COLO668 (cell line): Measurements from ENCODE around the gene TSPOAP1.

Source experiments
- DNase-seq: peaks from one replicate; lab custom pipeline; 2025; ENCODE audit not compliant: unreplicated experiment; lab: John Stamatoyannopoulos, UW

Gene TSPOAP1

DNA sequence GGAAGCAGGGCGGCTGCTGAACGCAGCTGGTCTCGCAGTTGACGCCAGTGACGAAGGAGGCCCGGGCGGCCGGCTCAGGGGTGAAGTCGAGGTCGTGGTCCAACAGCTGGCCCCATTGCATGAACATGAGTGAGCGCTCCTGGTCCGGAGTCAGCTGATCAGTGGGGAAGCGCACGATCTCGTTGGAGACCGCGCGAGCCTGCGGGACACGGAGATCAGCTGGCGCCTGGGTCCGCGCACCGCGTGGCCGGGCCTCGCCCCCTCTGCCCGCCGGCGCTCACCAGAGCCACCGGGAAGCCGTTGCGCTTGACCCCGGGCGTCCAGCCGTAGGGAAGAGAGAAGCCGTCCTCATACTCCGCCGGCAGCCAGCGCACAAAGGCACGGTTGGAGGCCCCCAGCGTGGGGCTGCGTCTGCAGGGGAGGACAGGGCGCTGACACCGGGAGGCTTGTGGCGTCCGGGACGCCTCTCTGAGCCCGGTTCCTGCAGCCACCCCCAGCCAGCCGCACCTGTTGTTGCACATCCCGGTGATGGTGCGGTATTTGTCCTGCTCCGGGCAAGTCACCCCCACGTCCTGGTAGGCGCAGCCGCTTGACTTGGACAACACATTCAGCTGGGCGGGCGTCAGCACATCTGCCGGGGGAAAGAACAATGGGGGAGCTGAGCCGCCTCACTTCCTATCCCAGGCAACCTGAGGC lies 49.4 kb downstream of the TSPOAP1 start:
- peak; percentile 26 for DNase-seq

DNA sequence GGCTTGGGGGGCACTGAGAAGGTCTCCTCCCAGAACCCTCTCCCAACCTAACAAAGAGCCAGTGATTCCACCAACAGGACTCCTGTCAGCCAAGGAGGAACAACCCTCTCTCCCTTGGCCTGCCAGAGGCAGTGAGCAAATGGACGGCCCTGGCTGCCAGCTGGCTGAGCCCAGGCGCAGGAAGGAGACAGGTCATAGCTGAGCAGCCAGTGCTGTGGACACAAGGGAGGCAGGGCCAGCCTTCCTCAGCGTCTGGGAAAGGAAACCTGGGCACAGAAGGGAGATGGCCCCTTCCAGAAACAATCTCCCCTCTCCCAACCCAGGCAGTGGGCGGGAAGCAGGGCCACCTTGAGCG lies 50.0 kb downstream of the TSPOAP1 start:
- DNase-seq: peak; percentile 26

DNA sequence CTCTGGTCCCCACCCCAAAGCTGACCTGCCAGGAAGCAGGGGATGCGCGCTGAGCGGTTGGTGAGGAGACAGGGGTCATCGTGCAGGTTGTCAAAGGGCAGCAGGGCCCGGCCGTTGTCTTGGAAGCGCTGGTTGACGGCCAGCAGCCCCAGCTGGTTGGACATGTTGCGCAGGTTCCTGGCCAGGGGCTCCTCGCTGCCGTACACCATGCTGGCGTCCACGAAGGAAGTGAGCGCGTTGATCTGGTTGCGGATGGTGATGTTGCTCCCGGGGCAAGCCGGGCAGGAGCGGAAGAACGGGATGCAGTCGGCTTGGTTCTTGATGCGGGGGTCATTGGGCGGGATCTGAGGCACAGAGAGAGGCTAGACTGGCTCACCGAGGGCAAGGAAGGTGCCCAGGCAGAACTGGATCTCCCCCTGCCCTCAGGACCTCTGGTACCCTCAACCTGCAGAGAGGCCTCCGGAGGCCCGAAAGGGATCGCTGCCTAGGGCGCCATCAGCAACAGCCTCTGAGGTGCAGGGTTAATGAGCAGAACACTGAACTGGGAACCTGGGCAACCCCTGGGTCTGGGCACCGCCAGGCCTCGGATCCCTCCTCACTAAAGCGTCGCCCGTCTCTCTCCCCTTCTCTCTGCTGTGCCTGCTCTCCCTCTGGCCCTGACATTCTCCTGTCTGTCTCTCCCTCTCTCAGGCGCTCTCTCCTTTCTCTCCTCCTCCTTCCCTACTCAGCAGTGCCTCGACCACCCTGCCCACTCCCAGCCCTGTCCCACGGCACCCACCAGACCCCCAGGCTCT lies 50.6 kb downstream of the TSPOAP1 start:
- DNase-seq: no peak

DNA sequence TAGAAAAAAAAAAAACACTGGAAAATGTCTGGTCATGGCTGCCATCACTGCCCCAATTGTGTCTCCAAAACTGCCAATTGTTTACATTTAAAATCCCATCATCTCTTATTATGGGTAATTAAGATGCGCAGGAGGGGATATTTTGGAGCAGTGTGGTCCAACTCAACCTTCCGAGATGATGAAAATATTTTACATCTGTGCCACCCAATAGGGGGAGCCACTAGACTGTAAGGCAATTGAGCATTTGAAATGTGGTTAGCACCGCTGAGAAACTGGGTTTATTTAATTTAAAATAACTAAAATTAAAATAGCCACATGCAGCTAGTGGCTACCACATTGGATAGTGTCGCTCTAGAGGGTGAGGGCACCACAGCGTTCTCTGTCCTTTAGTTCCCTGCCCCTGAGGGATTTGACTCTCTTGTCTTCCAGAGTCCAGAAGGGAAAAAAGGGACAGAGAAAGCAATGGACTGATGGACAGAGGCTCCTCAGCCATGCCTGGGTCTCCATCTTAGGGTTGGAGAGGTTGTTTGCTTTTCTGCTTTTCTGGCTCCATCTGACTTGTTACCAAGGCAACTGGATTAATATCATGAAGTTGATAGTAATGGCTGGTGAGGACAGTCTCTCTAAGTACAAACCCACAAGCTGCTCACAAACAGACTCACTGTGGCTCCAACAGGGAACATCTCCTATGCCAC lies 51.3 kb downstream of the TSPOAP1 start:
- DNase-seq: no peak

DNA sequence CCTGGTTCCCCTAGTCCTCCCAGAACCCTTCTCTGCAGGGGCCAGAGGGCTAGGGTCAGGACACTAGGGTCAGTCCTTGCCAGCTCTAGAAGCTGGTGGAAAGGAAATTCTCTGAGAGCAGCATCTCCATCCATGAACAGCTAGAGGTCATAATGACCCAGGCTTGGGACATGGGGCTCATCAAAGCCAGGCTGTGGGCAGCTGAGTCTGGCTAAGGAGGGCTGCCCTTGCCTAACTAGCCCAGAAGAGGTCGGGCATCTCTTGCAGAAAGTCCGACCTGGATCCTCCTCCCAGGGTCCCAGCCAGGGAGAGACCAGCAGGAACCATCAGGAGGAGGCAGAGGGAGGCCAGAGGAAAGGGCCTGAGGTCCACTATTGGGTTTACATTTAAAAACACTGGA lies 52.2 kb downstream of the TSPOAP1 start:
- no peak for DNase-seq

DNA sequence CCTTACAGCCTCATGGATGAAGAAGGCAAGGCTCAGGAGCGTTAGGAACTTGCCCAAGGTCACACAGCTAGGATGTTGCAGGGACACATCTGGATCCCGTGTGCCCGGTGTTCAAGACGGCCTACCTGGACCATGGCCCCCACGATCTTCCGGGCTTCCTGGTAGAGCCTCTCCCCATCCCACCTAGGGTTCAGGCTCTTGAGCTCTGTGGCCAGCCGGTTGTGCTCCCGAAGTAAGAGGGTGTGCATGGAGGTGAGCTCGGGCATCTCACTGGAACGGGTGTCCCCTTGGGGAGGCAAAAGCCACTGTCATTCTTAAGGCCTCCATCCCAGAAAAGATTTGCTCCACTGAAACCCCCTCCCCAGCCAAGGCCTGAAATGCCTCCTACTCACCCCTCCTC lies 53.2 kb downstream of the TSPOAP1 start:
- DNase-seq: no peak

DNA sequence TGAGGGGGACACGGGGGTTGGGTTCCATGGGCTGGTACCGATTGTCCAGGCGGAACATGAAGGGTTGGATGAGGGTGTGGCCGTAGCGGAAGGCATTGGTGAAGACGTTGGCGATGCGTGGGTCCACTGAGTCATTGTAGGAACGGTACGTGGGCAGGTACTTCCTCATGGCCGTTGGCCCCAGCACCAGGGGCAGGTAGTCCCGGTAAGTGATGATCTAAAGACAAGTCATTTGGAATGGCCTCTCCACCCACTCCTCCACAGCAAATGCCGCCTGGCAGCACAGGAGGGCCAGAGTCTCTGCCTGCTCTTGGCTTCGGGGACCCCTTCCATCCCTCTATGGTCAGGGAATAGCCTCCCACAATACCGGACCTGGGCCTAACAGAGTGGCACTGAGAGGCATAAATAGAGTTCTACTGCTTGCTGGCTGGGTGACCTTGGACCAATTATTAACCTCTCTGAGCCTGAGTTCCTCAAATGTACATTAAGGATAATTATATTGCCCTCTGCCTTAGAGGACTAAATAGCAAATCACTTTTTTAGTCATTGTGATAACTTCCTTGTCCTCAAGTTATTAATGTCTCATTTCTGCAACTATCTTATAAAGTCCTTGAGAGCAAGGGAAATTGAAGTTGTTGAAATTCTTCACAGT lies 55.0 kb downstream of the TSPOAP1 start:
- DNase-seq: no peak

DNA sequence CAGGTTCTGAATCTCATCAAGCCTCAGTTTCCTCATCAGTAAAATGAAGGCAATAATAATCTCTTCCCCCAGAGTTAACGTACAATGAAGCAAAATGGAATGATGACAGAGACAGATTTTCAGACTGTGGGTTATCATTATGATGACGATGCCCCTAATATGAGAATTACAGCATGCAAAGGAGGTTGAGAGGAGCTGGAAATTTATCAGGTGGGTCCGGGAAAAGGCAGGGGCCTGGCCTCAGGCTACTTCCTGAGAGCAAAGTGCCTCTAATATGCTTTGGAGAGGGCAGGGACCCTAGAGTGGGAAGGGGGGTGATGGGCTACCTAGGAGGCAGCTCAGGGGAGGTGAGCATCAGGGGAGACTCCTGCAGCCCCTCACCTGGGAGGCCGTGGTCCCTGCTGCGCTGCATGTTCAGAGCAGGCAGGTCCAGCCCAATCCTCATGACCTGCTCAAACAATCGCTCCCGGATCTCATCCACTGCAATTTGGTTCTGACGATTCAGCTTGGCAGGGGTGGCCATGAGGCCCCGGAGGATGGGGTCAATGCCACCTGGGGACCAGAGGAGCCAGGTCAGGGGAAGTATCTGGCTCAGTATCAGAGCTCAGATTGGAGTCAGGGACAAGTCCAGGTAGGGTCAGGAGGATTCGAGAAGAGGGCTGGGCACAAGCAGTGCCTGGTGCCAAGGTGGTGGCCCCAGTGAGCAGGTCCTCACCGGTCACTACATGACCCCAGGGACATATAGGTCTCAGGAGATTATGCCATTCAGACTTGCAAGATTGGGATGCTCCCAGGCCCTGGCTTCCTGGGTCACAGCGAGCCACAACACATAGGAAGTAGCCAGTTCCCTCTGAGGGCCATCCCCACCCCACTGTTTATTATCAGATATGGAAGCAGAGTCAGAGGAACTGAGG lies 56.0 kb downstream of the TSPOAP1 start:
- no peak for DNase-seq

DNA sequence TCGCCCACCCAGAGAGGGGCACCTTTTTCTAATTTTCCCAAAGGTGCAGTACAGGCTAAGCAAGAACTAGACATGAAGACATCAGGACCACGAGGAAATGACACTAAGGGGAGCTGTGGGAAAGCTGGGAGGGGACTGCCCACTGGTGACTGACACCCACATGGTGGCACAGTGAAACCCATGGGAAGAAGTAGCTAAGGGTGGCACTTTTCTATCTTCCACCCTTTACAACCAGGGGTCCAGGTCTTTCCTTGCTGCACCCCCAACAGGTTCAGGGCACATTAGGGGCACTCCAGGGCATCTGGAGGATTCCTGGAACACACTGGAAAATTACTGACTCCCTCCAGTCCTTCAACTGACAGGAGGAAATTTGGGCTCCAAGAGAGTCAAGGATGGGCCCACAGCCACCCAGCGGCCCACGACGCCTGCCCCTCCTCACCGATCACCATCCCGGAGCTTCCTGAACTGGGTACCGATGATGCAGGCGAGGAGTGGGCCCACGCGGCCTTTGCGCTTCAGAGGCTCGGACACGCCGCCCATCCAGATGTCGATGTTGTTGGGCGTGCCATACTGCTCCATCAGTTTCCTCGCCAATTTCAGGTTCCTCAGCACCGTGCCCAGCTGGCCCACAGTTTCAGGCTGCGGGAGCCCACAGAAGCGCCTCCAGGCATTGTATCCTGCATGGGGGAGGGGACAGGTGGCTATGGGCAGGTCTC lies 57.2 kb downstream of the TSPOAP1 start:
- DNase-seq: no peak

DNA sequence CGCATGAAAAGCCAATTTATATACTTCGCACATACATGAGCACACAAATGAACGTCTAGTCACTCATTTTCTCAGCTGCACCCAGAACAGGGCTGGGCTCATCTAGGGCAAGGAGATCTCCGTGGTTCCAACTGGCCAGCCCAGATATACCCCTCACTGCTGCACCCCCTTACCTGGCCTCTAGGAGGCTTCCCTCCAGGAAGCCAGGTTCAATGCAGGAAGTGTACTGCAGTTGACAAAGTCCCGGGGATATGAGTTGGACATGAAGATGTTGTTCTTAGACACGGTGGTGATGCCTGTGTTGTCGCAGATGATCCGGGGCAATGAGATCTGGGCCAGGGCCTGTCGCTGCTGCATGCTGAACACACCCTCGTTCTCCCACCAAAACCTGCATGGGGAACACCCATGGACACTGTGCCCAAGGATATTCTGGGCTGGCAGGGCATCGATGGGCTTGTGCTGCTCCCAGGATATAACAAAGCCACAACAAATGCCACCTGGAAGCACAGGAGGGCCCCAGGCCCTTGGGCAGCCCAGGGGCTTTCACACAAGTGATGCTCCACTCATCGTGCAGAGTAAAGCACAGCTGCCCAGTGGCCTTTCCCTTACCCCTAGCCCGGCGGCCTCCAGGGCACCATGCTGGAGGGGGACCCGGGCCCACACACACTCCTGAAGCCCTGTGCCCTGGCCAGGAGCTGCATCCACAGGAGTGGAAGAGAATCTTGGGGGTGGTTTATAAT lies 57.9 kb downstream of the TSPOAP1 start:
- no peak for DNase-seq

DNA sequence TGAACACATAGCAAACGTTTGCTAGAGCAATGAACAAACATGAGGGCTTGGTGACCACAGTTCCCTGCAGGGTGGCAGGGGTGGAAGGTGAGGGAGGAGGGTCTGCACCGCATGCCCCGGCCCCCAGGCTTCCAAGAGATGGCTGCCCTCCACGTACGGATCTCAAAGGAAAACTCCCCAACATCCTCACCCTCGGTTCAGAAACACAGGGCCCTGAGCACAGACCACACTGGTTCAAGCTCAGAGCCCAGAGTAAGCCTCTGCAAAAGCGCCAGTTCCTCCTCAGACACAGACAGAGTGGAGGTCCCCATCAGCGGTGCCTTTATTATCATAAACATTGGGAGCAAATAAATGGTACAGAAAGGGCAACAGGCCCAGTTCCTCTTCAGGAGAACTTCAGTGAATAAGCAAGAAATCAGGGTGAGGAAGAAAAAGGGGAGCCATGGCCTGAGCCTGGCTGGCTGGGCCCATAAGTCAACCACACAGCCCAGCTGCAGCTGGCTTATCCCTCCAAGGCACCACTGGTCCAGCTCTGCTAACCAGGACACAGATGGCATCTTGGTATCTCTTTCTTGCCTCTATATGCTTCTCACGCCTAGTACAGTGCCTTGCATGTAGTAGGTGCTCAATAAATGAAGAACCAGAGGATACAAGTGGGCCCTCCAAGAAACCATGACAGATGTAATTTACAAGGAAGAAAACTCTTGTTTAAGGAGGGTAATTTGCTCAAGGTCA lies 58.9 kb downstream of the TSPOAP1 start:
- DNase-seq: no peak

DNA sequence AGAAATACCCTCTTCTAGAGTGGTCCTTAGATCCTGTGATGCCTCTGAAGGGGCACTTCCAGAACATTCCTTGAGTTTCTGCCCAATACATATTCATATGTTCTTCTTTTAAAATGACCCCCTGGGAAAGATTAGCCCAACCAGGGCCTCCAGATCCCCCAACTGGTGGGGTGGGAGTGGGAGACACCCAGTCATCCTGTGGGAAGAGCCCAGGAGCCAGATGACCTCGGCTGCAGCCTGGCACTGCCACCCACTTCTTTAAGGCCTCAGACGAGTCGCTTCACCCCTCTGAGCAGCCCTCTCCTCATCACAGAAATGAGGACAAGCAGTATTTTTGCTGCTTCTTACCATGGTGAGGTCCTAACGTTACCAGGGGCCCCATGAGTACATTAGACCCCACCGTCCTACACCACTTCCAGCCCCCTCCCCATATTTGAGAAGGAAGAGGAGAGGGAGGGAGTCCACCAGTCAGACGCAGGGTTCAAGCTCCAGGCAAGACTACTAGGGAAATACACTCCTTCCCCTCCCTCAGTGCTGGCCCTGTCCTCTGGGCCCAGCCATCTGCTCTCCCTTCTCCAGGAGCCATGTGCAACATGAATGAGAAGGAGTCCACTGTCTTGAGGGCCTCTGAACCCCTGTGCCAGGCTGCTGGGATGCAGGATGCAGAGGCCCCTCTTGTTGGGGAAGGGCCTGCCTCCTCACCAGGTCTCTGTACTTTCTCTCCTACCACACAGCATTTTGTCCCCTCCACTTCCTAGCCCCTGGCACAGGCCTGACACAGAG lies 59.6 kb downstream of the TSPOAP1 start:
- DNase-seq: no peak

DNA sequence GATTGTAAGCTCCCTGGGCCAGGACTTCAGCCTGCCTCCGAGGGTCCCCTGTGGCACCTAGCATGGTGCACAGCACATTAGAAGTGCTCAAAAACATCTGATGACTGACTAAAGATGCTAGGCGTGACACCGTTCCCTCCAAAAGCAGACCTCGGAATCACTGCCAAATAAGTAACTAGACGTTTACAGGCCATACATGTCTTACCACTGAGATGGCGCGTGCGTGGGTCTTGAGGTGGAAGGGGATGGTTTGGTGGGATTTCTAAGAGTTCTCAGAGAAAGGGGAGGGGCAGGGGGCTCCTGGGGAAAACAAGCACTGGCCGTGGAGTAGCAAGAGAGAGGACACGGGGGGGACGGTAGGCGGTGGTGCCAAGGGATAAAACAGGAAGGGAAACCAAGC lies 60.3 kb downstream of the TSPOAP1 start:
- DNase-seq: no peak

DNA sequence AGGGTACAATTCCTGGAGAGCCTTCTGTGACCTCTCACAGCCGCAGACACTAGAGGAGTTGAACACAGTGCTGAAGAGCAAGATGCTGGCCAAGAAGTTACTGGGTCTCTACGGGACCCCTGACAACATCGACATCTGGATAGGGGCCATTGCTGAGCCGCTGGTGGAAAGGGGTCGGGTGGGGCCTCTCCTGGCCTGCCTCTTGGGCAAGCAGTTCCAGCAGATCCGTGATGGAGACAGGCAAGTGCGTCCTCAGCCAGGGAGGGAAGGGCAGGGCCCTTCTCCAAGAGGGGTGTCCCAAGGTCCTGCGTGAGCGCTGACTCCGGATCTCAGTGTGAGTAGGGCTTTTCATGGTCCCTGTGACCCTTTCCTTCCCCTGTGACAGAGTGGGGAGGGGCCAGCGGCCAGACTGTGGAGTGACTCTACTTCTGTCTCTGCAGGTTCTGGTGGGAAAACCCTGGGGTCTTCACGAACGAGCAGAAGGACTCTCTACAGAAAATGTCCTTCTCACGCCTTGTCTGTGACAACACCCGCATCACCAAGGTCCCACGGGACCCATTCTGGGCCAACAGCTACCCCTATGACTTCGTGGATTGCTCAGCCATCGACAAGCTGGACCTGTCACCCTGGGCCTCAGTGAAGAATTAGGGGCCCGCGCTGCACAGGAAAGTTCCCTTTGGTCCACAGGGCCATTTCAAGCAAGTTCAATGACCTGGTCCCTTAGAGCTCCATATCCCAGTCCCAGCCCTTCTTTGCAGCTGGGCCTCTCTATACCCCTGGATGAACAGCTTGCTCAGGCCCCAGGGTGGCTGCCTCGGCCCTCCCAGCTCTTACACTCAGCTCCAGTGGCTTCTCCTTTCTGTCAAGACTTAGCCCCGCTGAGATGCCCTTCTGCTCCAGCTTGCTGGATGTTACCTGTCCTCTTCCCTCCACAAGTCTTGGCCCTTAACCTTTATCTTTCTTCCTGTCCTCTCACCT lies 61.0 kb downstream of the TSPOAP1 start:
- DNase-seq: no peak

DNA sequence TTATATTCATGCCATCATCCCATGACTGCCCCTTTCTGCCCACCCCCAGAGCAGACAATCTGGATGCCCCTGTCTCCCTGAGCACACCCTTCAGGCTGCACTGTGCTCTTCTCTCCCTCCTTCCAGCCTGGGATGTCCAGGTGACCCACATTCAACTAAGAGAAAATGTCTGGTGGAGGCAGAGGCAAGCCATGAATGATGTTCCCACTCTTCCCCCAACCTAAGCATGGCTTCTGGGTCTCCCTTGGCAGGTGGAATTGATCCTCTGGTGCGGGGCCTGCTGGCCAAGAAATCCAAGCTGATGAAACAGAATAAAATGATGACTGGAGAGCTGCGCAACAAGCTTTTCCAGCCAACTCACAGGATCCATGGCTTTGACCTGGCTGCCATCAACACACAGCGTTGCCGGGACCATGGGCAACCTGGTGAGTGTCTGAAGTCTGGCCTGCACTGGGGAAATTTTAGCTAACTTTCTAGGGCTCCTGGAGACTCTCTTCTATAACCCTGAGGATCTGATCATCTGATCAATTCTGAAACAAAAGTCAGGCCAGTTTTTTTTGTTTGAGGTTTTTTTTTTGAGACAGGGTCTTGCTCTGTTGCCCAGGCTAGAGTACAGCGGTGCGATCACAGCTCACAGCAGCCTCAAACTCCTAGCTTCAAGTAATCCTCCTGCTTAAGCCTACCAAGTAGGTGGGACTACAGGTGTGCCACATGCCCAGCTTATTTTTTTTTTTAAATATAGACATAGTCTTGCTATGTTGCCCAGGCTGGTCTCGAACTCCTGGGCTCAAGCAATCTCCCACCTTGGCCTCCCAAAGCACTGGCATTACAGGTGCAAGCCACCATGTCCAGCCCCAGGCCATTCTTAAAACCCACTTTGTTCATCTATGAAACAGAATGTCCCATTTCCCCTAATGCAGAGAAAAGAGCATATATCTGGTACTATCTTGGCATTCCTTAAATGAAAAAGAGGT lies 62.4 kb downstream of the TSPOAP1 start:
- no peak for DNase-seq
